GM19452 (cell line): ENCODE results near the gene OTULINL.
"Not testable (repeated sequence)": the region's sequence is repeated elsewhere in the genome, so short reads cannot be mapped to it uniquely, and the experiment has no call there.

ENCODE experiments used
- ATAC-seq: cut with Tn5 transposase; IDR thresholded peaks from one replicate; pipeline ENCODE4 v1.9.1; 2021; ENCODE audit not compliant: unreplicated experiment

OTULINL gene

DNA sequence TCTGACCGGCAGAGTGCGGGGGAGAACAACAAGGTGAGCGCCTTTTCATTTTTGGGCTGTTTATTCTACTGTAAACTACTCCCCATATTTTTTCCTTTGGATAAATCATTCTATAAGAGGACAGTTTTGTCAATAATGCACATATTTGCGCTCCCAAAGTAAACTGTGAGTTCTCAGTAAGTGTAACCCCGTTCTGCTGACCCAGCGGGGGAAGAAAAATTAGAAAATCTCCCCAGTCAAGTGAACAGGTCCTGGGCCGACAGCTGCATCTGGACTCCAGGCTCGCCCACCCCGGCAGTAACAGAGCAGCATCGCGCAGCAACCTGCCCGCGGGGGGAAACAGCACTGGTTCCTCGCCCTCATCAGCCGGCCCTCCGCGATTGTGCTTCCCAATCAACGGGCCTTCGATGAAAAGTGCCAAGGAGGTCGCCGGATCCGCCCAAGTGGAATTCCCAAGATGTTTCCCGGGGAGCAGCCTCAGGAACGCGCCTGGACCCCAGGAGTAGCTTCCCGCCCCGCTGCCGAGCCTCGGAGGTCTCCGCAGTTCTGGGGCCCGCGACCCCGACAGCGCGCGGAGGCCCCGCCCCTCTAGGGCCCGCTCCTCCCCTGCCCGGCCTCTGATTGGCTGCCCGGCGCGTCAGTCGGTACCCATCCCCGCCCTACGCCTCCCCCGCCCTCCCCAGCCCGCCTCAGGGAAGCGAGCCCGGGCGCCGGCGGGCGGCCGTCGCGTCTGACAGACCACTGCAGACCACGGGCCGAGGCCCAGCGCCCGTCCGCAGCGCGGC, at the start of gene OTULINL:
Gene OTULINL (plus strand): TSS at position 687 of the 785 bp plus-strand sequence. CDS start 103 bp downstream, outside the sequence.
- peak; percentile 98 for ATAC-seq

DNA sequence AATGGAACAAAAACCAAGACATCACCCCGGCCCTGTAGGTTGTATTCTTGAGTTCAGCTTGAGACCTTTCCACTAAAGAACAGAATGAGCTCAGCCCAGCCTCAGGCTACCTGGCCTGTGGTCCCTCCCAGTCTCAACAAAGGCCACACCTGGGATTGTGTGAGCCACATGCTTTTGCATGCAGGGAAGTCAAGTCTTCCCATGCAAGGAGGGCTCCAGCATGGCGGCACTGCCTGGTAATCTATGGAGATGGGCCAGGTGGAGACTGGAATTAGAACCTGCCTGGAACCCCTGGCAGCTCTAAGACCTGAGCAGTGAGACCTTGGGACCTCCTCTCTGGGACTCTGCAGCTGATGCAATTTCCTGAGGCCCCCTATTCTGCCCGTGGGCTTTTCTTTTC, 49.4 kb upstream of the OTULINL start:
- ATAC-seq, result no peak

DNA sequence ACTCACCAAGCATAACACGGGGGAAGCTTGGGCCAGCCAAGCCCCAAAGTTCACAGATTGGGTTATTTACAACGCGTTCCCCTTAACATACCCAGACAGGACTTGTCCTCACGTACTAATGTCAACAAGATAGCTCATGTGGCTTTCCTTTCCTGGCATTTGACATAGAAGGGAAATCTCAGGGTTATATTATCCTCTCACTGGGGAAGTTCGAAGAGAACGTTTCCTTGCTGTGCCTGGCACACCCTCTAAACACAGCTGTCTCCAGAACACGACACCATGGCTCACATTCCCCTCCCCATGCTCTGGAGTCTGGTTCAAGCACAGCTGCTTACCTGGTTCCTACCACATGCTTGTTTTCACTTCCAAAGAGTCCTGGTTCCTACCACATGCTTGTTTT, 46.8 kb upstream of the OTULINL start:
- ATAC-seq, result no peak

DNA sequence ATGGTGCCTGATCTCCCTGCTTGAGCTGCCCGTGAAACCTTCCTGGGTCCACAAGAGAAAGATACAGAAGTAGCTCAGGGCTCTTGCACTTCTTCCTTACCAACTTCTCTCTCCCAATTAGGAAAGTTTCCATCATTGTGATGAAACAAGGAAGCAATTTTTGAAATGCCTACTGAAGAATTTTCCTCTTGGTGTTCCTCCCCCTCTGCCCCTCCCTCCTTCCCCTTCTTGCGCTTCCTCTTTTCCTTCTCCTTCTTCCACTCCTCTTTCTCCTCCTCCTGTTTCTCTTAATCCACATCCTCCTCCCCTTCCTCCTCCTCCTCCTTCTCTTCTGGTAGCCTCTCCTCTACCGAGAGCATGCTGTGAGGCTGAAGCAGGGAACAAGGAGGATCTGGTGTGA, 36.3 kb upstream of the OTULINL start:
- ATAC-seq, result no peak

DNA sequence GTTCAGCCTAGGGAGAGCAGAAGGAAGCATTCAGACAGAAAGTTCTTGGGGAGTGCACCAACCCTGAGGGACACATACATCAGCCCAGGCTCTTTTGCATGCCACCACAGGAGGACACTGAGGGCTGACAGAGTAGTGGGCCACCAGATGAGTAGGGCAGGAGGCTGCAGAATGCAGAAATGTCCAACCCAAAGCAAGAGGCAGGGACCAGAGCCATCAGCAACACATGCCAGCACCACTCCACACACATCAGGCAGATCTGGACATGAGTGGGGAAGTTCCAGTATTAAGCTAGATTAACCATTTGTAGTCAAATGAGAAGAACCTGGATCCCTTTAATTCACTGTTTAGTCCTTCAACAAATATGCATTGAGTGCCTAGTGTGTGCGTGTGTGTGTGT, 35.7 kb upstream of the OTULINL start:
- ATAC-seq, result no peak

DNA sequence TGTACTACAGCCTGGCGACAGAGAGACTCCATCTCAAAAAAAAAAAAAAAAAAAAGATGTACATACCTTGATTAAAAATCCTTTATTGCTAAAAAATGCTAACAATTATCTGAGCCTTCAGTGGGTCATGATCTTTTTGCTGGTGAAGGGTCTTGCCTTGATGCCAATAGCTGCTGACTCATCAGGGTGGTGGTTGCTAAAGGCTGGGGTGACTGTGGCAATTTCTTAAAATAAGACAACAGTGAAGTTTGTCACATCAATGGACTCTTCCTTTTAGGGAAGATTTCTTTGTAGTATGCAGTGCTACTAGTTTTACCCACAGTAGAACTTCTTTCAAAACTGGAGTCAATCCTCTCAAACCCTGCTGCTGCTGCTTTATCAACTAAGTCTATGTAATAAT, 33.9 kb upstream of the OTULINL start:
- ATAC-seq, result no peak

DNA sequence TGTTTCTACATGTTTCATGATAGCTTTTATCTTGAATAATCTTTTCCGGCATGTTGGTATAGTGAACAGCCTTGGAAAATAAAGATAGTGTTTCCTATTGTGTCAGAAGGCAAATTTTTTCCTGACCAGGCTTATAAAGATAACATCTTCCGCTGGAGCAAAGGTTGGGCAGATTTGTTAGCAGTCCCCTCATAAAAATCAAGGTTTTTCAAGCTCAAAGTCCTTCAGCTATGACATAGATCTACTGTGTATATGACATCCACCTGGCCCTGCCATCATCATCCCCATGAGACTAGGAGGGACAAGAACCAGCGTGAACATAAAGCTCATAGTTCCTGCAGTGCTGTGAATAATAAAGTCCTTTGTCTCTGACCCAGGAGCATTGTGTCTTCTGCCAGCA, 30.4 kb upstream of the OTULINL start:
- no peak for ATAC-seq

DNA sequence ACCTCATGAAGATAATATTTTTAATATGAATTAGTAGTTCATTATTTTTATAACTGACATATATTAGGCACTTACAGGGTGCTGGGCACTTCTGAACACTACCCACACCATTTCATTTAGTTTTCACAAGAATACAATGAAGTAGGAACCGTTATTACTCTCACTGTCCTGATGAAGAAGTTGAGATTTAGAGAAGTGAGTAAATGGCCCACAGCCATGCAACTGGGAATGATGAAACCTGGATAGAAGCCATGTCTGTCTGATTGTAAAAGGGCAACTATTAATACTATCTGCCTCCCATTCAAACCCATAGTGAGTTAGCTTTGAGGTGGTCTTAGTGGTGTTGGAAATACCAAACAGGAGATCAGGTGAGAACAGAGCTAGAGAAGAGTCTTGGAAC, 29.6 kb upstream of the OTULINL start:
- no peak for ATAC-seq

DNA sequence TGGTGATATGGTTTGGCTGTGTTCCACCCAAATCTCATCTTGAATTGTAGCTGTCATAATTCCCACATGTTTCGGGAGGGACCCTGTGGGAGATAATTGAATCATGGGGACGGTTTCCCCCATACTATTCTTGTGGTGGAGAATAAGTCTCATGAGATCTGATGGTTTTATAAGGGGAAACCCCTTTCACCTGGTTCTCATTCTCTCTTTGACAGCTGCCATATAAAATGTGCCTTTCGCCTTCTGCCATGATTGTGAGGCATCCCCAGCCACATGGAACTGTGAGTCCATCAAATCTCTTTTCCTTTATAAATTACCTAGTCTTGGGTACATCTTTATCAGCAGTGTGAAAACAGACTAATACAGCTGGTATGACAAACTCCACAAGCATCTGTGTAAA, 27.3 kb upstream of the OTULINL start:
- not testable (repeated sequence) for ATAC-seq

DNA sequence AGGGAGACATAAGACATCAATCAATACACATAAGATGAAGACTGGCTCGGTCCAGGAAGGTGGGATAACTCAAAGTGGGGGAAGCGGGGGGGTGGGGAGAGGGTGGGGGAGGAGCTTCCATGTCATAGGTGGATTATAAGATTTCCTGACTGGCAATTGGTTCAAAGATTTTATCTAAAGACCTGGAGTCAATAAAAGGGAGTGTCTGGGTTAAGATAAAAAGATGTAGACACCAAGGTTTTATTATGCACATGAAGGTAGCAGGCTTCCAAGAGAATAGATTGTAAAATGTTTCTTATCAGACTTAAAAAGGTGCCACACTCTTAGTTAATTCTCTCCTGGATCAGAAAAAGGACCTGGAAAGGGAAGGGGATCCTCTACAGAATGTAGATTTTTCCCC, 25.6 kb upstream of the OTULINL start:
- ATAC-seq, result no peak

DNA sequence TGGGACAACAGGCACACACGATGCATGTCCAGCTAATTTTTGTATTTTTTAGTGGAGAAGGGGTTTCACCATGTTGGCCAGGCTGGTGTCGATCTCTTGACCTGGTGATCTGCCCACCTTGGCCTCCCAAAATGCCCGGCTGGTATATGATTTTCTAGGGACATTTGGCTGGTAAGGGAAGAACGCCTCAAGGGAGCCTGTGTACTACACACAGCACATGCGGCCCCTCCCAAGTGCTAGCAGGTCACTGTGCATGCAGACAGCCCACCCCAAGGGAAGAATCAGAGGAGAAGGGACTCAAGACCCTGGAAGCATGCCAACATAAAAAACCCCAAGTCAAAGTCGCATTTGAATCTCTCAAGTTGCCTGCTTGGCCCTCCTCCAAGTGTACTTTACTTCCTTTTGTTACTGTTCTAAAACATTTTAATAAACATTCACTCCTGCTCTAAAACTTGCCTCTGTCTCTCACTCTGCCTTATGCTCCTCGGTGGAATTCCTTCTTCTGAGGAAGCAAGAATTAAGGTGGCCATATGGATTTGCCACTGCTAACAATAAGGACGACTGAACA, 24.3 kb upstream of the OTULINL start:
- no peak for ATAC-seq

DNA sequence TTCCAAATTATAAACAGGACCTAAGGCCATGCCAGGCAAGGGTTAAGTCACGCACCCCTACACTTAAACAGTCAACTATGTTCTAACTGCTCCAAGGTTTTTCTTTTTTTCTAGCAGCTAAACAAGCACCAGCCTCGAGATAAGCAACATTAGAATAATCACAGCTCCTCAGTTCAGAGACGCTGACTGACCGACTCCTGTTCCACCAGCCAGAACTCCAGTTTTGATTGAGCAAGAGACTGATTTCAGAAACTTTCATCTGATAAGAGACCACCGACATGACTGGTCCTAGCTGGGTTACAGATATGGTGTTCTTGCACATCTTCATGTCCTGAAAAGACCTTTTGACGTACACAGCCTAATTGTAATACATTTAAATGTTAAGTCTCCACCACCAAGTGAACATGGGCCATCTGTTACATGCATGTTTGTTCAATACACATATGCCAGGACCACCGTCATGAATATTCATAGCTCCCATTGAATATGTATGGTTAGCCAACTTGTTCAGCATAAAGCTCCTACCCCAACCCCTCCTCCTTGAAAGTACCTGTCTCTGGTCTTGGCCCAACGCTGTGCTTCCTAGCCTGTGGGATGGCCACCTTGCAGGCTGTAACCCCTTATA, 23.7 kb upstream of the OTULINL start:
- ATAC-seq, result no peak

DNA sequence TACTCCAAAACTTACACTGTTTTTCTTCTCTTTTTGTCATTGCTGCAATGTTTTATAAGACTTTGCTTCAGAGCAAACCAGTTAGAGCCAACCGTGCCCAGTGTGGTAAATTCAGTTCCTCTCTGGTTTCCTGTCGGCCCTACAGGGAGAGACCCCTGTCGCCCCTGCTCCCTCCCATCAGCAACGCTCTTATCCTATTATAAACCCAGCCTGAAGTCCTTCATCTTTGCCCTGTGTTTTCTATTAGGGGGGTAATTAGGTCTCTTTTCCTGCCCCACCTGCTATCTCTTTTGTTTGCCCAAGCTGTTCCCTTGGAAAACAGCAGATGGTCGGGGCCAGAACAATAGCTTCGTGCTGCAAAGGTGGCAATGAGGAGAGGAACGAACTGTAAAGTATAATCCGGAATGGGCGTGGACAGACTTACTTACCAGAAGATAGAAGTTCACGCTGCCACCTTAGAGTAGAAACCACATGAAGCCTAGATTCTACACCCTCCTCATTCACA, 21.4 kb upstream of the OTULINL start:
- no peak for ATAC-seq

DNA sequence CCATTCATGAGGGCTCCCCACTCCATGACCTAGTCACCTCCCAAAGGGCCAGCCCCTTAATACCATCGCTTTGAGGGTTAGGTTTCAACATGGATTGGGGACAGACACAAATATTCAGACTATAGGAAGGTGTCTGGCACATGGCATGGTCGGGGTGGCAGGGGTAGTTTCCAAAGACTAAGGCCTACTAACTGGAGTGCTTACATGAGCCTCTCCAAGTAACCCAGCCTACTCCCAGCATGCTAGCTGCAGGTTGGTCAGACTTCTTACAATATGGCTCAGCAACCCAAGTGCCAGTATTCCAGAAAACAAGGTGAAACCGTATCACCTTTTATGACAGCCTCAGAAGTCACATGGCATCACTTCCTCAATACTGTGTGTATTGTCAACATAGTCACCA, 19.9 kb upstream of the OTULINL start:
- ATAC-seq, result no peak

DNA sequence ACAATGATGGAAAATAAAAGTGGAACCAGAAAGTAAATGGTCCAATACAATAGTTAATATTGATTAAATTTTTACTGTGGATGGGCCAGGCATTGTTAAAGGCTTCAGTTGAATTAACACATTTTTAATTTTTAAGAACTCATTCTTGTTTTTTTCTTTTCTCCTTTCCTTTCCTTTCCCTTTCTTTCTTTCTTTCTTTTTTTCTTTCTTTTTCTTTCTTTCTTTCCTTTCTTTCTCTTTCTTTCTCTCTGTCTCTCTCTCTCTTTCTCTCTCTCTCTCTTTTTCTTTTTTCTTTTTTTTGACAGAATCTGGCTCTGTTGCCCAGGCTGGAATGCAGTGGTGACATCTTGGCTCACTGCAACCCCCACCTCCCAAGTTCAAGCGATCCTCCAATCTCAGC, 13.3 kb upstream of the OTULINL start:
- no peak for ATAC-seq

DNA sequence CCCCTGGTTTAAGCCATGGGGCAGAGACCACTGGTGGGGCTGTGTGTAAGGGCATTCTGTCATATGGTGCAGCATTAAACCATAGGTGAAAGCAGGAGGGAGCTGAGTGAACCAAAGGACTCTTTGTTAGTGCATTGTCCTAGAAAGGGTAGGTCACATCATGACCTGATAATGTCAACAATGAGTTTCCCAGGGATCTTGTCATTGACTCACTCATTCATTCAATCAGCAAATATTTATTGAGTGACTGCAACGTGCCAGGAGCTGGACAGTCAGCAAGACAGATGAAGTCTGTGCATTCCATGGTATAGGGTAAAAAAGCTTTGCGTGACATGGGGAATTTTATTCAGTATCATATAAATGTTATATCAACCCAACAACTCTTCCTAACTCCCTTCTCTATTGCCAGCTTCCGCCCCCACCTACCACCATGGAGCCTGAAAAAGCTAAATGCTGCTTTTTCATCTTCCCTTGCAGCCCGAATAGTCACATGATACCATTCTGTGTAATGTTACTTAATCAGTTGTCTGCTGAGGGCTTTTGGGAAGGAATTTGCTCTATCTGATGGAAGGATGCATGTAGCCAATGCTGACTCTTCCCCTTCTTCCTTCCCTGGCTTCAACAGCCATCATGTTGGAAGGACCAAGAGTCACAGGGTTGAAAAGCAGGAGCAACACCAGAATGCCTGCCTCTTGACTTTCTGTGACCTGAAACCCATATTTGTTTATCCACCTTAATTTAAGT, 11.5 kb upstream of the OTULINL start:
- ATAC-seq, result no peak

DNA sequence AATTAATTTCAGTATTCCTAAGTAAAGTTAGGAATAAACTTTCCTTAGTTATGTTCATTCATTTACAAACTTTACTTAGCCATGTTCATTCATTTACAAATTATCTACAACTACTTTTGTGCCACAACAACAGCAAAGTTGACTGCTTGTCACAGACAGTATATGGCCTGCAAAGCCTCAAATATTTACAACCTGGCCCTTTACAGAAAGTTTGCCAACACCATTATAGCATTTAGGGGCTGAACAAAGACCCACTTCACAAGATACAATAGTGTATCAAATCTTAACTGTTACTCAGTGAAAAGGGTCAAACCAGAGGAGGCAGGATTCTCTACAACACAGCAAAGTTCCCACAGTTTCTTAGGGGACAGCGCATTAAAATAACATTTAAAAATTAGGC, 9.7 kb upstream of the OTULINL start:
- ATAC-seq, result no peak

DNA sequence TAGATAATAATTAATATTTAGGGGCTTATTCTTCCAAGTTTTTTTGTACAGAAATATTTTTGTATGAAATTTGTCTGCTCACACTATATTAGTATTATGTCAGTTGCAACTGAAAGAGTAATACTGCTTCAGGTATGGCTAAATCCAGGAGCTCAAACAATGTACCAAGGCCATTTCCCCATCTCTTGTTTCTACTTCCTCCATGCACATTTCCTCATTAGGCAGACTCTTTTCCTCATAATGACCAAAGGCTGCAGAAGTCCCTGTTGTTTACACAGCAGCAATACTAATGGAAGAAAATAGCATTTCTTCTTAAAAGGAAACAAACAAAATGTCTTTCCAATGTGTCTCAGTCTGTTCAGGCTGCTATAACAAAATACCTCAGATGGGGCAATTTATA, 9.2 kb upstream of the OTULINL start:
- no peak for ATAC-seq

DNA sequence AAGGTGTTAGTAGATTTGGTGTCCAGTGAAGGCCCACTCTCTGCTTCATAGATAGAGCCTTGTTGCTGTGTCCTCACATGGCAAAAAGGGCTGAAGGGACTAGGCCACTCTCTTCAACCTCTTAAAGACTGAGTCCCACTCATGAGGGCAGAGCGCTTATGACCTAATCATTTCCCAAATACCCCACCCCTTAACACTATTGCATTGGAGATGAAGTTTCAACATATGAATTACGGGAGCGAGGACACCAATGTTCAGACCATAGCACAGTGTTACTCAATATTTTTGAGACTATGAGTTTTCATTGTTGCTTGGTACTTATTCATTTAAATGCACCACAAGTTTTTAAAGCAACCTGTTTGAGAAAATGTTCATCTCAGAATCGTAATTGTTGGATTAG, 8.8 kb upstream of the OTULINL start:
- ATAC-seq, result no peak

DNA sequence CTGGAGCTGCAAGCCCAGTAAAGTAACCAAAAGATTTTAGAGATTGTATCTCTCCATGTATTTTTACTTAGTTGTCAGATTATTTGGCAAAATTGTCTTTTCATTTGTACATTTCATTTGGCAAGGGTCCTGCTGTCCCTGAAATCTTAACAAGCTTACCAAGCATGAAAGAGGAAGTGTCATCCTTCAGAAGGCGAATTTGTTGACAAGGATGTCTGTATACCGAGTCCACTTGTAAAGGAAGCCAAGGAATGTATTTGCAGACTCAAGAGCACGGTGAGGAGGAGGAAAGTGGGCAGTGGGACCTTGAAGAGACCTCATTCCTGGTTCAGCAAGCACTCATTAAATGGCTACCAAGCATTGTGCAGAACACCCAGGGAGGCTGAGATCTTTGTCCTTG, 7.5 kb upstream of the OTULINL start:
- no peak for ATAC-seq

DNA sequence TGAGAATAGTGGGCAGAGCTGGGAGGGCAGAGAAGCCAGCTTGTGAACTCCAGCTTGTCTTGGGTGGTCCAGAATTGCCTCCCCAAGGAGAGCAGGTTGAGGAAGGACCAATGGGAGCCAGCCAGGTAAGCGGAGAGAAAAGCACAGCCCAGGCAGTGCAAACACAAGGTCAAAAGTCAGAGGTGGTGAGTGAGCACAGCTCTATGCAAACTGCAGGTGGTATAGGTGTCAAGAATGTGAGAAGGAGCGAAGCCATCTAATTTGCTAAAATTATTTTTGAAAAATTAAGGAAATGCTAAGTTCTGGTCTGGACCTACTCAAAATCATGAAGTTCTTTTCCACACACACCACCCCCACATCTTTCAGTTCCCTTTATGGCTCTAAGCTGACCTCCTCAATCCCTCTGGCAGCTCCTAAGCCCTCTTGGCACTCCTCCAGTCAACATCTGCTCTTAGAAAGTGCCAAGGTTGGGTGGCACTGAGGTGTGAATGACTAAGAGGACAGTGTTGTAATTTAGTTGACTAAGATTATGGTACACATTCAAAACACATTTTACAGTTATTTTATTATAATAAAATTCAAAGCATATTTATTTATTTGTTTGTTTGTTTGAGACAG, 6.6 kb upstream of the OTULINL start:
- no peak for ATAC-seq
